OCI-LY7 (cell line): ENCODE results near the gene LRCH3. TPM values are rescaled to one million over a fixed set of nuclear protein-coding genes. Genes with fewer than 3 reads are reported as not detected.

Experiments used
- BruUV-seq: library from RNA; stranded (reverse); fragments of 400-500 nt; replicated peaks from 2 replicates; lab custom pipeline; 2021; lab: Mats Ljungman, UMichigan
- CTCF ChIA-PET: fragments of 300-600 bp; sonication (Branson Sonifier 250); formaldehyde crosslinking; loops from one replicate; lab custom pipeline; 2022; ENCODE audit warnings: antibody characterized with exemption; ENCODE audit not compliant: unreplicated experiment; lab: Charles Lee
- POLR2A ChIA-PET: fragments of 300-600 bp; sonication (Branson Sonifier 250); formaldehyde crosslinking; loops from one replicate; lab custom pipeline; 2022; ENCODE audit warnings: antibody characterized with exemption; lab: Charles Lee
- DNase-seq: peaks from one replicate; pipeline ENCODE4 v3.0.0-alpha.2; 2015; ENCODE audit warnings: low spot score
- H2AFZ ChIP-seq: fragments of 200-600 bp; sonication (generic), shearing (Covaris generic); 2 replicates; pipeline ENCODE4 v1.6.1; 2014; ENCODE audit warnings: mild to moderate bottlenecking, antibody characterized with exemption, low read length, moderate library complexity
- H3K27ac ChIP-seq: fragments of 200-600 bp; sonication (generic); 2 replicates; pipeline ENCODE4 v1.5.1; 2014; ENCODE audit warnings: mixed run types, low read depth, mild to moderate bottlenecking, moderate library complexity, low read length, inconsistent platforms; ENCODE audit not compliant: poor library complexity, severe bottlenecking
- H3K36me3 ChIP-seq: fragments of 200-600 bp; sonication (generic); 2 replicates; pipeline ENCODE4 v1.6.1; 2014; ENCODE audit warnings: mild to moderate bottlenecking, antibody characterized with exemption, low read length, moderate library complexity, mixed read lengths; ENCODE audit not compliant: insufficient read depth
- H3K4me1 ChIP-seq: fragments of 200-600 bp; sonication (generic); 2 replicates; pipeline ENCODE4 v1.5.1; 2014; ENCODE audit warnings: mild to moderate bottlenecking, low read length; ENCODE audit not compliant: insufficient read depth, poor library complexity, severe bottlenecking
- H3K4me2 ChIP-seq: fragments of 200-600 bp; sonication (generic); 2 replicates; pipeline ENCODE4 v1.6.1; 2014; ENCODE audit warnings: mild to moderate bottlenecking, low read length
- H3K4me3 ChIP-seq: fragments of 200-600 bp; sonication (generic); 2 replicates; pipeline ENCODE4 v1.5.1; 2014; ENCODE audit warnings: mild to moderate bottlenecking, low read depth, low read length; ENCODE audit not compliant: poor library complexity, severe bottlenecking
- H3K79me2 ChIP-seq: fragments of 200-600 bp; sonication (generic); 2 replicates; pipeline ENCODE4 v1.6.1; 2016; ENCODE audit warnings: low read depth, mild to moderate bottlenecking, low read length, moderate library complexity, mixed read lengths; ENCODE audit not compliant: insufficient read depth
- H3K9me2 ChIP-seq: fragments of 200-600 bp; sonication (generic); 2 replicates; pipeline ENCODE4 v1.6.1; 2016; ENCODE audit warnings: mild to moderate bottlenecking, low read length, mixed read lengths; ENCODE audit not compliant: insufficient read depth
- H3K9me3 ChIP-seq: fragments of 200-600 bp; sonication (generic); 2 replicates; pipeline ENCODE4 v1.6.1; 2014; ENCODE audit warnings: mild to moderate bottlenecking, mixed run types, low read length, mixed read lengths
- H4K20me1 ChIP-seq: fragments of 200-600 bp; sonication (generic); 2 replicates; pipeline ENCODE4 v1.6.1; 2014; ENCODE audit warnings: mild to moderate bottlenecking, antibody characterized with exemption, low read length, moderate library complexity, mixed read lengths; ENCODE audit not compliant: insufficient read depth
- EZH2phosphoT487 ChIP-seq: fragments of 200-600 bp; sonication (generic); IDR thresholded peaks from 2 replicates; pipeline ENCODE4 v1.6.1; 2018; ENCODE audit warnings: low read depth, borderline replicate concordance, mild to moderate bottlenecking, mixed run types, antibody characterized with exemption, low read length, moderate library complexity, mixed read lengths
- intact Hi-C: fragments of 100-400 bp; cut with micrococcal nuclease; formaldehyde crosslinking; loops from one replicate; pipeline ENCODE4 v1.10.0; 2022; ENCODE audit not compliant: unreplicated experiment
- total RNA-seq, 2 experiments: library from RNA; depleted of rRNA in 1 of 2; stranded (reverse); fragments of >200 nt in 1 of 2; shearing (Covaris generic) in 1 of 2; gene quantifications; 2 replicates each; pipeline ENCODE4 v1.2.3, GENCODE V29; 2014 to 2022
- TF ChIP-seq, protein P1 (sequence below): fragments of 200-600 bp; sonication (generic); conservative IDR thresholded peaks from 2 replicates; pipeline ENCODE4 v1.5.1; 2014; ENCODE audit warnings: mild to moderate bottlenecking, antibody characterized with exemption, low read length, moderate library complexity, mixed read lengths

LRCH3 gene
- total RNA-seq, 2 experiments from 2014 or later: 39.0 to 52.6 TPM

- H3K79me2 ChIP-seq: peaks cover 25% of the 10 kb centered on the region
- no peak for TF ChIP-seq EZH2phosphoT487
- TF ChIP-seq, protein P1, sequence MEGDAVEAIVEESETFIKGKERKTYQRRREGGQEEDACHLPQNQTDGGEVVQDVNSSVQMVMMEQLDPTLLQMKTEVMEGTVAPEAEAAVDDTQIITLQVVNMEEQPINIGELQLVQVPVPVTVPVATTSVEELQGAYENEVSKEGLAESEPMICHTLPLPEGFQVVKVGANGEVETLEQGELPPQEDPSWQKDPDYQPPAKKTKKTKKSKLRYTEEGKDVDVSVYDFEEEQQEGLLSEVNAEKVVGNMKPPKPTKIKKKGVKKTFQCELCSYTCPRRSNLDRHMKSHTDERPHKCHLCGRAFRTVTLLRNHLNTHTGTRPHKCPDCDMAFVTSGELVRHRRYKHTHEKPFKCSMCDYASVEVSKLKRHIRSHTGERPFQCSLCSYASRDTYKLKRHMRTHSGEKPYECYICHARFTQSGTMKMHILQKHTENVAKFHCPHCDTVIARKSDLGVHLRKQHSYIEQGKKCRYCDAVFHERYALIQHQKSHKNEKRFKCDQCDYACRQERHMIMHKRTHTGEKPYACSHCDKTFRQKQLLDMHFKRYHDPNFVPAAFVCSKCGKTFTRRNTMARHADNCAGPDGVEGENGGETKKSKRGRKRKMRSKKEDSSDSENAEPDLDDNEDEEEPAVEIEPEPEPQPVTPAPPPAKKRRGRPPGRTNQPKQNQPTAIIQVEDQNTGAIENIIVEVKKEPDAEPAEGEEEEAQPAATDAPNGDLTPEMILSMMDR: no peak
- no peak overlapping the region for H3K27ac ChIP-seq
- no peaks in the 10 kb centered on the region for H3K9me2 ChIP-seq
- intact Hi-C loops: no loop called here
- ChIA-PET CTCF (no interaction called here), POLR2A (interaction anchor here (0.6 to 1.6 kb wide), 2 partner anchors 13 to 17 kb away, joined by 4 to 6 read pairs; no protein-coding TSS in a partner anchor)
- H4K20me1 ChIP-seq: no peaks in the 10 kb centered on the region; the same call in 1 of the 2 replicates
- DNase-seq: no peak
- no peak overlapping the region for H3K4me3 ChIP-seq
- no peaks in the 10 kb centered on the region for H3K4me1 ChIP-seq
- no peaks in the 10 kb centered on the region for H3K9me3 ChIP-seq
- H2AFZ ChIP-seq: no peak overlapping the region
- no peak overlapping the region for H3K4me2 ChIP-seq
- H3K36me3 ChIP-seq: peaks cover 65% of the 10 kb centered on the region
- BruUV-seq: no TSS peak
These were observed 32.5 kb upstream of the LRCH3 start for GRCh38 chr3:197758512-197758911.

DNA sequence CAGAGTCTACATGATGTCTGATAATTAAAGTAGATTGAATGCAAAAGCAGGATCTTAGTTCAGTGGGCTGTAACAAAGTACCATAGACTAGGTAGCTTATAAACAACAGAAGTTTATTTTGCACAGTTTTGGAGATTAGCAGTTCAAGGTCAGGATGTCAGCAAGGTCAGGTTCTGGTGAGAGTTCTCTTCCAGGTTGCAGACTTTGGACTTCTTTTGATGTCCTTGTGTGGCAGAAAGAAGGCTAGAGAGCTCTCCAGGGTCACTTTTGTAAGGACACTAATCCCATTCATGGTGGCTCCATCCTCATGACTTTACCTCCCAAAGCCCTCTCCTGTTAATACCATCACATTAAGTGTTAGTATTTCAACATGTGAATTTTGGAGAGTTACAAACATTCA is 29.3 kb upstream of the LRCH3 start:
- H3K4me1 ChIP-seq: no peaks in the 10 kb centered on the region
- peaks cover 89% of the 10 kb centered on the region for H3K36me3 ChIP-seq
- no peak overlapping the region for H3K27ac ChIP-seq
- CTCF ChIA-PET: no interaction called here
- no peak overlapping the region for H3K4me2 ChIP-seq
- no TSS peak for BruUV-seq
- H3K4me3 ChIP-seq: no peak overlapping the region
- no peak overlapping the region for H2AFZ ChIP-seq
- no peaks in the 10 kb centered on the region for H3K79me2 ChIP-seq
- intact Hi-C loops: no loop called here
- no peaks in the 10 kb centered on the region for H4K20me1 ChIP-seq
- H3K9me3 ChIP-seq: no peaks in the 10 kb centered on the region
- H3K9me2 ChIP-seq: no peaks in the 10 kb centered on the region
- POLR2A ChIA-PET: interaction anchor here (0.6 kb wide), 1 partner anchor 8 kb away, joined by 3 read pairs; no protein-coding TSS in a partner anchor
- no peak for DNase-seq
- TF ChIP-seq, protein P1: no peak
- no peak for TF ChIP-seq EZH2phosphoT487

DNA sequence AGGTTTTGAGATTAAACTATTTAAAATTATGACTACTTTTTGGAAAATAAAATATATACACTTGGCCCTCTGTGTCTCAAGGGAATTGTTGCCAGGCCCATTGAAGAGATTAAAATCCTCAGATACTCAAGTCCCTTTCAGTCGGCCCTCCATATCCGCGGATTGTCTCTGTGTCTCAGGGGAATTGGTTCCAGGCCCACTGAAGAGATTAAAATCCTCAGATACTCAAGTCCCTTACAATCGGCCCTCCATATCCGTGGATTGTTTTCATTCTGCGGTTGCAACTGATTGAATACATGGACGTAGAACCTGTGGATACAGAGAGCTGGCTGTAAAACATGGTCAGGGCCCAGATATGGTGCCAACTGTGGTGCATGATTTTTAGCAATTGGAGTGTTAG is 15.7 kb upstream of the LRCH3 start:
- H3K36me3 ChIP-seq: peaks cover 90% of the 10 kb centered on the region
- H3K9me2 ChIP-seq: no peaks in the 10 kb centered on the region
- CTCF ChIA-PET: no interaction called here
- H2AFZ ChIP-seq: no peak overlapping the region
- DNase-seq: no peak
- BruUV-seq: no TSS peak
- no peaks in the 10 kb centered on the region for H3K4me1 ChIP-seq
- H3K4me2 ChIP-seq: no peak overlapping the region
- intact Hi-C loops: no loop called here
- no peaks in the 10 kb centered on the region for H3K79me2 ChIP-seq
- TF ChIP-seq EZH2phosphoT487: no peak
- TF ChIP-seq, protein P1: no peak
- H4K20me1 ChIP-seq: no peaks in the 10 kb centered on the region
- H3K9me3 ChIP-seq: no peaks in the 10 kb centered on the region
- H3K4me3 ChIP-seq: no peak overlapping the region
- POLR2A ChIA-PET: interaction anchor here (0.7 to 1.1 kb wide), 3 partner anchors 11 to 60 kb away, joined by 4 to 5 read pairs (median 5); no protein-coding TSS in a partner anchor
- no peak overlapping the region for H3K27ac ChIP-seq
